Measurements from ENCODE around the gene LGR5. TPM values are rescaled to one million over a fixed set of nuclear protein-coding genes. Genes with fewer than 3 reads are reported as not detected.

Gene LGR5
- polyA plus RNA-seq, 6 donors from 2014 or later, result not detected

DNA sequence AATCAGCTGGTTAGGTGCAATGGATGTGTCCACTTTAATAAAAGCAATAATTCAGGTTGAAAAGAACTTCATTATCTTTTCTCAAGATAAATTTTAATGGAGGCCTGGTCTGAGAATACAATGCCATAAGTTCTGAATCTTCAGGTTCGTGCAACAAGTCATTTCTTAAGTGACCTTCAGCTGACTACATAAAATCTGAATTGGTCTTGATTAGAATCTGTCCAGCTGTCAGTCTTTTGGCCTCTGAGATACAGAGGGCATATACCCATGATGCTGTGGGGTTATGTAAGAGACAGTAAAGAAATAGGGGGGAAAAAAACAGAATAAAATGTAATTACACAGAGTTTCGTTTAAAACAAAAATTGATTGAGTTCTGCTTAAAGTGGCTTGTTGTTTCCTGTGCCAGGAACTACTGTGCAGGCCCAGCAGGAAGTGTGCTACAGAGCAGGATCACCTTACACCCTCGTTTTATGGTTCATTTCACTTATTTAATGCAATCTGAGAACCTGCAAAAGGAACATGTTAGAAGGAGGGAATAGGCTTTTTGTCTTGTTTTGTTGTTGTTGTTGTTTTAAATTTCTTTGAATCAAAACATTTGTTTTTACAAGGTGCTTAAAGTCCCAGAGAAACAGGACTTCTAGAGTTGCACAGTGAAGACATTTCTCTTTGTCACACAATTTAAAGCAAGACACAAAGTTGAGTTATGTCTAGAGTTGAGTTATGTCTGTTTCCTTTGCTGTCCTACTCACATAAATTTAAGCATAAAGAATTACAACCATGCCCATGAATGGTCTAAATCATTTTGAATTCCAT, 64.2 kb downstream of the LGR5 start:
- Mint-ChIP-seq H3K9me3 (peaks cover 0 to 2% (median 0%) of the 10 kb centered on the region in 7 donors), H3K36me3 (no peaks in the 10 kb centered on the region), H3K27ac (peak overlapping the region; percentile 15 to 92 (median 56)), H3K4me1 (peaks cover 13 to 17% (median 15%) of the 10 kb centered on the region in 3 donors), H3K27me3 (no peaks in the 10 kb centered on the region), H3K4me3 (peak overlapping the region in 7 of 8 donors; percentile 23 to 86 (median 66))
- ATAC-seq (ENCODE audit: low read depth in 2 of 2), result peak; percentile 71 to 72
- DNase-seq, result peak; percentile 6

GRCh38 chr12:71504476-71504875, 64.9 kb downstream of the LGR5 start:
- peaks cover 0 to 2% (median 0%) of the 10 kb centered on the region in 7 donors for H3K9me3 Mint-ChIP-seq
- no peaks in the 10 kb centered on the region for H3K36me3 Mint-ChIP-seq
- H3K27ac Mint-ChIP-seq, result peak overlapping the region in 4 of 6 donors; percentile 58 to 95 (median 86)
- H3K4me3 Mint-ChIP-seq, result peak overlapping the region in 6 of 8 donors; percentile 23 to 86 (median 62)
- H3K4me1 Mint-ChIP-seq, result peaks cover 13 to 17% (median 15%) of the 10 kb centered on the region in 3 donors
- no peaks in the 10 kb centered on the region for H3K27me3 Mint-ChIP-seq
- DNase-seq (no peak), ATAC-seq (ENCODE audit: low read depth in 2 of 2) (no peak)

- no peak for DNase-seq
- no peak overlapping the region for H3K4me3 Mint-ChIP-seq
- ATAC-seq (ENCODE audit: low read depth in 2 of 2), result no peak
- peaks cover 0 to 2% (median 0%) of the 10 kb centered on the region in 7 donors for H3K9me3 Mint-ChIP-seq
- peaks cover 0 to 8% (median 4%) of the 10 kb centered on the region in 3 donors for H3K27me3 Mint-ChIP-seq
- H3K4me1 Mint-ChIP-seq, result peaks cover under 1 to 2% (median under 1%) of the 10 kb centered on the region in 3 donors
- H3K36me3 Mint-ChIP-seq, result no peaks in the 10 kb centered on the region
- H3K27ac Mint-ChIP-seq, result no peak overlapping the region
Measured at GRCh38 chr12:71509705-71510104, 70.1 kb downstream of the LGR5 start.

DNA sequence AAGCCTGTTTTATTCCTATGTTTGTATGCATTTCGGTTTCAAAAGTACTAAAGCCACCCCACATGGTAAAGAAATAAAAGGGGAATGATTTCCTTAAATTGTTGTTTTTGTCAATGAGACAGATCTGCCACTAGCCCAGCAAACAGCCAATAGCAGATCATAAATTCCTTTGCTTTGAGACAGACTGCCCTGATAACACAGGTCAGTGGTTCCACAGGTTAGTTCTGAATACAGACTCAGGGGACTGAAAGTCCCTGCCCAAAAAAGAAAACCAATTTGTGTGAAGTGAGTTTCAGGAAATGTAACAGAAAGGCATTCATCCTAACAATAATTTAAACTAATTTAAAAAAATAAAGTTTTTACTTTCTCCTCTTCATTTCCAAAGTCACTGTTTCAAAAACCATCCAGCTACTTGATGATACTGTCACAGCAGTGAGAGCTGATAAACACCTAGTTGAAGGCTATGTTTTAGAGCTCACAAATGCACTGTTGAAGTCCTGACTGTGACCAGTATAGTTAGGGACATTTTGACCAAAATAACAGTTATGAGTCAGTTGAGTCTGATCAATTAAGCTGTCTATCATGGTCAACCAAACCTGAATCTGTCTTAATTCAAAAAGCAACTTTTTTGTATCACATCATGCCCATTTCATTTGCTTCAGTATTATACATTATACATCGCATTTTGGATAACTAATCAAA, 77.7 kb downstream of the LGR5 start:
- H3K4me3 Mint-ChIP-seq, result no peak overlapping the region
- ATAC-seq (ENCODE audit: low read depth in 2 of 2) (no peak), DNase-seq (no peak)
- H3K27me3 Mint-ChIP-seq, result no peaks in the 10 kb centered on the region
- no peaks in the 10 kb centered on the region for H3K36me3 Mint-ChIP-seq
- peaks cover 0 to 3% (median 0%) of the 10 kb centered on the region in 3 donors for H3K4me1 Mint-ChIP-seq
- H3K9me3 Mint-ChIP-seq, result peaks cover 0 to 6% (median 2%) of the 10 kb centered on the region in 7 donors
- no peak overlapping the region for H3K27ac Mint-ChIP-seq

GRCh38 chr12:71521125-71521524, 81.5 kb downstream of the LGR5 start:
- ATAC-seq (ENCODE audit: low read depth in 2 of 2) (no peak), DNase-seq (no peak)
- peak overlapping the region in 1 of 6 donors; percentile 12 for H3K27ac Mint-ChIP-seq
- H3K4me3 Mint-ChIP-seq, result no peak overlapping the region
- H3K9me3 Mint-ChIP-seq, result peaks cover 0 to 6% (median 0%) of the 10 kb centered on the region in 7 donors
- no peaks in the 10 kb centered on the region for H3K36me3 Mint-ChIP-seq
- peaks cover 0 to 5% (median under 1%) of the 10 kb centered on the region in 3 donors for H3K27me3 Mint-ChIP-seq
- peaks cover 0 to 3% (median 0%) of the 10 kb centered on the region in 3 donors for H3K4me1 Mint-ChIP-seq

DNA sequence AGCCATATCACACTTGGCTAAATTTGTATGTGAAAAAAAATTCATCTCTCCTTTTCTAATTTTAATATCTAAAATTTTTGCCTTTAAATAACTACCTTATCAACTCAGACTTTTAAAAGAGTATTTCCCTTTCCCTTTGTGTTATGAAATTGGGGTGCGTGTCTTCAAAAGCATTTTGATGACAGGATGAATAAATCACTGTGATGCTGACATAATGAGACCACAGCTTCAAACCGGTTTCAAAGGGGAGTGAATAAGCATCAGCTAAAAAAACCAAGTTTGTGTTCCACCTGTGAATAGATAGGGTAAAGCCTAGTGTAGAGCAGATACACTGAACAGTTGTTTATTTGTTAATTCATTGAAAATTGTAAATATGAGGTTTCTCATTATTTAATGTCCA, 85.0 kb downstream of the LGR5 start:
- ATAC-seq (ENCODE audit: low read depth in 2 of 2) (no peak), DNase-seq (no peak)
- peaks cover 0 to 11% (median 5%) of the 10 kb centered on the region in 3 donors for H3K27me3 Mint-ChIP-seq
- H3K27ac Mint-ChIP-seq, result peak overlapping the region in 1 of 6 donors; percentile 12
- no peaks in the 10 kb centered on the region for H3K36me3 Mint-ChIP-seq
- peaks cover 0 to 11% (median 2%) of the 10 kb centered on the region in 7 donors for H3K9me3 Mint-ChIP-seq
- H3K4me3 Mint-ChIP-seq, result no peak overlapping the region
- no peaks in the 10 kb centered on the region for H3K4me1 Mint-ChIP-seq

DNA sequence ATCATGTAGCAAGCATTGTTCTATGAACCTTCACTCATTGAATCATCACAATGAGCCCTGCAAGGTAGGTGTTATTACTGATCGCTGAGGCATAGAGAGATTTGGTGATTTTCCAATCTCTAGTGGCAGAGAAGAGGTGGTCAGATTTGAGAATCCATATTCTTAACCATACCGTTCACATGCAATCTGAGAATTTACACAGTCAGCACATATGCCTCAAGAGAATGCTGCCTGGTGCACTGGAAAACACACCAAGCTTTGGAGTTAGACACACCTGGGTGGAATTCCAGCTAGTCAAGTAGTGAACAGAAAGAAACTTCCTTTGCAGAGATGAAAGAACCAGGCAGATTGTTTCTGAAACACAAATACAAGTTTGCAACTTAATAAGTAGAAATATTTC, 94.1 kb downstream of the LGR5 start:
- Mint-ChIP-seq H3K27me3 (no peaks in the 10 kb centered on the region), H3K36me3 (no peaks in the 10 kb centered on the region), H3K4me1 (peaks cover 3 to 10% (median 6%) of the 10 kb centered on the region in 3 donors), H3K27ac (no peak overlapping the region), H3K9me3 (no peaks in the 10 kb centered on the region), H3K4me3 (no peak overlapping the region)
- ATAC-seq (ENCODE audit: low read depth in 2 of 2) (no peak), DNase-seq (no peak)

- H3K9me3 Mint-ChIP-seq, result no peaks in the 10 kb centered on the region
- H3K4me1 Mint-ChIP-seq, result peaks cover 3 to 10% (median 6%) of the 10 kb centered on the region in 3 donors
- H3K27ac Mint-ChIP-seq, result peak overlapping the region in 1 of 6 donors; percentile 53
- DNase-seq (no peak), ATAC-seq (ENCODE audit: low read depth in 2 of 2) (peak; percentile 27 to 64)
- no peaks in the 10 kb centered on the region for H3K27me3 Mint-ChIP-seq
- H3K4me3 Mint-ChIP-seq, result peak overlapping the region in 1 of 8 donors; percentile 29
- H3K36me3 Mint-ChIP-seq, result no peaks in the 10 kb centered on the region
Measured at GRCh38 chr12:71536279-71536938, 96.8 kb downstream of the LGR5 start.

DNA sequence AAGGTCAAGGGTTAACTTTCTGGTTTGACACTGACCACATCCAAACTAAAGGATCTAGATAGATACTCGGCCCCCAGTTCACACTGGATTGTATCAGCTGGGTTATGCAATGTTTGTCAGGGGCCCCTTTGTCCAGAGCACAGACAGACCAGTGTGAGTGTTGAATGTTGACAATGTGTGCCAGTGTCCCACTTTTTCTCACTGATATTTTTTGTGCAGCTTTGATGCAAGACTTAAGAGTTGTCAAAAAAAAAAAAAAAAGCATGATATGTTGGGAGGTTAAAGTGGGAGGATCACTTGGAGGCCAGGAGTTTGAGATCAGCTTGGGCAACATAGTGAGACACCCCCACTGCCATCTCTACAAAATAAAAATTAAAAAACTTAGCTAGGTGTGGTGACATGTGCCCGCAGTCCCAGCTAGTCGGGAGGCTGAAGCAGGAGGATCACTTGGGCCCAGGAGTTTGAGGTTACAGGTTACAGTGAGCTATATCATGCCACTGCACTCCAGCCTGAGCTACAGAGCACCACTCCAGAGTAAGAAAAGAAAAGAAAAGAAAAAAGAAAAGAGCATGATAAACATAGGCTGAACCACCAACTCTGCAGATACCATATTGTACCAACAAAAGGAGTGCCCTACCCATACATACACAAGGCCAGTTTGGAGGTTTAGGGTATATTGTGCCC, 97.5 kb downstream of the LGR5 start:
- H3K36me3 Mint-ChIP-seq, result no peaks in the 10 kb centered on the region
- ATAC-seq (ENCODE audit: low read depth in 2 of 2) (no peak), DNase-seq (no peak)
- no peak overlapping the region for H3K4me3 Mint-ChIP-seq
- no peaks in the 10 kb centered on the region for H3K9me3 Mint-ChIP-seq
- H3K27me3 Mint-ChIP-seq, result no peaks in the 10 kb centered on the region
- no peak overlapping the region for H3K27ac Mint-ChIP-seq
- peaks cover 3 to 10% (median 6%) of the 10 kb centered on the region in 3 donors for H3K4me1 Mint-ChIP-seq

DNA sequence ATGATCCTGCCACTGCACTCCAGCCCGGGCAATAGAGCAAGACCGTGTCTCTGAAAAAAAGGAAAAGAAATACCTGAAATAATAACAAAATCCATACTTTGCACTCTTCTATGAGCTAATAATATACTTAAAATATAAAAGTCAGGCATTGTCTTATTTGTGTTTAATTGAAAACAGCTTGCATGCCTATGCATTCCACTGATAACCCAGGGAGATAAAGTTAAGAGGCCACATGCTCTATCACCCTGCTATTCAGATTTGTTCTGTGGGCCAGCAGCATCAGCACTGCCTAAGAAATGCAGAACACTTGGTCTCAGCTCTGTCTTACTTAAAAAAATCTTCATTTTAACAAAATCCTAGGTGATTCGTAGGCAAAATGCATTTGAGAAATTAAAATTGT, 99.2 kb downstream of the LGR5 start:
- H3K9me3 Mint-ChIP-seq, result no peaks in the 10 kb centered on the region
- no peak overlapping the region for H3K27ac Mint-ChIP-seq
- no peaks in the 10 kb centered on the region for H3K36me3 Mint-ChIP-seq
- peaks cover 3 to 10% (median 6%) of the 10 kb centered on the region in 3 donors for H3K4me1 Mint-ChIP-seq
- DNase-seq, result no peak
- H3K27me3 Mint-ChIP-seq, result no peaks in the 10 kb centered on the region
- H3K4me3 Mint-ChIP-seq, result no peak overlapping the region
- no peak for ATAC-seq (ENCODE audit: low read depth in 2 of 2)

GRCh38 chr12:71541583-71541982, 102.0 kb downstream of the LGR5 start:
- Mint-ChIP-seq H3K4me1 (peaks cover 0 to under 1% (median 0%) of the 10 kb centered on the region in 3 donors), H3K36me3 (no peaks in the 10 kb centered on the region), H3K27me3 (no peaks in the 10 kb centered on the region), H3K27ac (no peak overlapping the region), H3K4me3 (no peak overlapping the region), H3K9me3 (no peaks in the 10 kb centered on the region)
- DNase-seq (no peak), ATAC-seq (ENCODE audit: low read depth in 2 of 2) (no peak)

- Mint-ChIP-seq H3K36me3 (no peaks in the 10 kb centered on the region), H3K9me3 (no peaks in the 10 kb centered on the region), H3K27ac (peak overlapping the region in 1 of 6 donors; percentile 2), H3K4me3 (no peak overlapping the region), H3K27me3 (no peaks in the 10 kb centered on the region), H3K4me1 (no peaks in the 10 kb centered on the region)
- DNase-seq (no peak), ATAC-seq (ENCODE audit: low read depth in 2 of 2) (no peak)
Measured at GRCh38 chr12:71546322-71546861, 106.8 kb downstream of the LGR5 start.

DNA sequence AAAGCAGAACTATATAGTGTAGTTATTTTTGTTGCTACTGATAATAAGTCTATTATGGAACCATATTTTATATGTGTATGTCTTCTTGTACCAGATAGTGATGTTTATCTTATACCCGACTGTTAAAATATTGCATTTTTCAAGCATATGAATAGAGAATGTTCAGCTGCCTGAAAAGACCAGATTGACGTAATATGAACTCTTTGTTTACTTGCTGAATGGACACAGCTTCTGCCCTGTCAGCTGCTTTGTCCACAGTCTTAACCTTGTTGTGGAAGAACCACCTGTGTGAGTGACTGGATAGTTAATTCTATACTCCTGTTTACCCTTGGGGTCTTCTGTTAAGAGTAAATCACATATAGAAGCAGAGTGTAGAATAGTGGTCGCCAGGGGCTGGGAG, 109.3 kb downstream of the LGR5 start:
- Mint-ChIP-seq H3K4me3 (no peak overlapping the region), H3K27ac (peak overlapping the region in 1 of 6 donors; percentile 25), H3K9me3 (no peaks in the 10 kb centered on the region), H3K4me1 (no peaks in the 10 kb centered on the region), H3K27me3 (no peaks in the 10 kb centered on the region), H3K36me3 (no peaks in the 10 kb centered on the region)
- no peak for DNase-seq
- ATAC-seq (ENCODE audit: low read depth in 2 of 2), result no peak

All from naive B cell (primary cell).